GM18873 (cell line): ENCODE results near the gene GJD3.

ENCODE experiments used
- ATAC-seq: cut with Tn5 transposase; IDR thresholded peaks from one replicate; pipeline ENCODE4 v1.9.1; 2021; ENCODE audit warnings: mild to moderate bottlenecking, moderate library complexity, moderate number of reproducible peaks; ENCODE audit not compliant: unreplicated experiment, low FRiP score

Gene GJD3

GRCh38 chr17:40315206-40315605 is 49.3 kb downstream of the GJD3 start:
- ATAC-seq = no peak

- ATAC-seq = no peak
Observed at GRCh38 chr17:40314584-40314956, 50.0 kb downstream of the GJD3 start.

DNA sequence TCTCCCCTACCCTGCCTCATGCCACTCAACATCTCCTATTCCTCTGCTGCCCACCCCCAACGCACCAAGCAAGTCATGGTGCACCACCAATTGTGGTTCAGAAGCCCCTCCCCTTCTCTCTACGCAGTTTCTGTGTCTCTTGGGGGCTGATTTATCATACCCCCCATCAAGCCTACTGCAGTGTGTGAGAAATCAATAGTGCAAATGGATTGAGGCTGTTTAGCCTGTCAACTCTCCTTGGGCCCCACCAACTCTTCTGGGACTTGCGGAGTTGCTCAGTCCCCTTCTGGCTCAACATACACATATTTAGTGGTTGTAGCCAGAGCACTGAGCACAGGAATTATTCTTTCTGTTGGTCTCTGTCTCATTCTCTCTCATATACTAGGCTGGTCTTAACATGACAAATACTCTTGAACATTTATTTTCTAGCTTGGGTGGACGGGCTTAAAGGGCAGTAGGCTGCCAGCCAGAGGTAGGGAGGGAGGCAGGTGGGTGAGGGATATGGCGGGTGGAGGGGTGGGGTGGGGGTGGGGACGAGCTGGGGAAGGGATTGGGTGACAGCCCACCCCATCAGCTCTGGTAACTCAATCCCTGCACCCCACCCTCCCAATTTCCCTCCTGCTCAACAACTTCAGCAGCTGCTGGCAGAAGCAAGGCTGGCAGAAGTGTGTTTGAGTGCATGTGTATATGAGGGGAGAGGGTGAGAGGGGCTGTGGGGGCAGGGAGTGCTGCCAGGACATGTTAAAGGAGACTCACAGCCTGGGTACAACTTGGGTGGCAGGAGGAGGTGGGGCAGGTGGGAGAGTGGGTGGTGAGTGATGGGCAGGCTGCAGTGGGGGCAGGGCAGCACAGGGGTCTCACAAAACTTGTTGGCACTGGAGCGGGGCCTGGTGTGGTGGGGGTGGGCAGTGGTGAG is 50.6 kb downstream of the GJD3 start:
- ATAC-seq = no peak
